Tibial nerve (tissue), 4 donors: ENCODE data around the gene PRM3. TPM values are rescaled to one million over a fixed set of nuclear protein-coding genes. Genes with fewer than 3 reads are reported as not detected.

ENCODE experiments used
- DNase-seq, 2 donors: peaks; one replicate each; pipeline ENCODE4 v3.0.0-alpha.2; 2019; ENCODE audit warnings: low spot score in 2 of 2
- H3K27ac ChIP-seq, 4 donors: fragments of 200-600 bp; sonication (generic) in 3 of 4; one replicate each; pipeline ENCODE4 v1.5.1; 2017 to 2019; ENCODE audit warnings: mild to moderate bottlenecking in 1 of 4
- H3K27me3 ChIP-seq, 2 donors: fragments of 200-600 bp; sonication (generic) in 1 of 2; one replicate each; pipeline versions ENCODE4 v1.5.1 to v1.6.0; 2017 to 2019
- H3K36me3 ChIP-seq, 3 donors: fragments of 200-600 bp; sonication (generic); one replicate each; pipeline ENCODE4 v1.5.1; 2018 to 2019
- H3K4me1 ChIP-seq, 4 donors: fragments of 200-600 bp; sonication (generic) in 3 of 4; one replicate each; pipeline ENCODE4 v1.5.1; 2017 to 2019
- H3K4me3 ChIP-seq, 4 donors: fragments of 200-600 bp; sonication (generic) in 3 of 4; one replicate each; pipeline ENCODE4 v1.5.1; 2017 to 2019; ENCODE audit warnings: mild to moderate bottlenecking in 1 of 4, moderate library complexity in 1 of 4
- H3K9me3 ChIP-seq, 4 donors: fragments of 200-600 bp; sonication (generic) in 3 of 4; one replicate each; pipeline ENCODE4 v1.5.1; 2017 to 2019
- EP300 ChIP-seq, 2 donors: sonication (generic); formaldehyde crosslinking; IDR thresholded peaks; one replicate each; pipeline ENCODE4 v1.6.1; 2017; ENCODE audit warnings: antibody characterized with exemption in 2 of 2, mild to moderate bottlenecking in 1 of 2
- POLR2A ChIP-seq, 2 donors: fragments of 450-650 bp; IDR thresholded peaks; one replicate each; pipeline ENCODE4 v1.6.1; 2017; ENCODE audit warnings: antibody characterized with exemption in 2 of 2, mild to moderate bottlenecking in 2 of 2, moderate library complexity in 2 of 2
- WGBS, 2 donors: methylation state at CpG; one replicate each; pipeline ENCODE4 v1.1.5; 2018; 5-methylcytosine and 5-hydroxymethylcytosine counted together
- small RNA-seq: library from RNA; depleted of rRNA; stranded (forward); fragments of <200 nt; gene quantifications from one replicate; pipeline ENCODE3, GENCODE V24; 2016
- total RNA-seq, 4 donors: library from RNA; depleted of rRNA; stranded (reverse); fragments of >200 nt; gene quantifications; one replicate each; pipeline ENCODE4 v1.1.0, GENCODE V29; 2016
- TF ChIP-seq, protein P1 (sequence below), 5 experiments: fragments of 200-600 bp in 3 of 5; fragments of 450-650 bp in 2 of 5; sonication (generic) in 3 of 5; IDR thresholded peaks; one replicate each; pipeline ENCODE4 v1.5.1; 2016 to 2019; ENCODE audit warnings: antibody characterized with exemption in 5 of 5, mild to moderate bottlenecking in 3 of 5, moderate library complexity in 2 of 5

Gene PRM3
- total RNA-seq, 4 donors from 2014 or later = not detected

DNA sequence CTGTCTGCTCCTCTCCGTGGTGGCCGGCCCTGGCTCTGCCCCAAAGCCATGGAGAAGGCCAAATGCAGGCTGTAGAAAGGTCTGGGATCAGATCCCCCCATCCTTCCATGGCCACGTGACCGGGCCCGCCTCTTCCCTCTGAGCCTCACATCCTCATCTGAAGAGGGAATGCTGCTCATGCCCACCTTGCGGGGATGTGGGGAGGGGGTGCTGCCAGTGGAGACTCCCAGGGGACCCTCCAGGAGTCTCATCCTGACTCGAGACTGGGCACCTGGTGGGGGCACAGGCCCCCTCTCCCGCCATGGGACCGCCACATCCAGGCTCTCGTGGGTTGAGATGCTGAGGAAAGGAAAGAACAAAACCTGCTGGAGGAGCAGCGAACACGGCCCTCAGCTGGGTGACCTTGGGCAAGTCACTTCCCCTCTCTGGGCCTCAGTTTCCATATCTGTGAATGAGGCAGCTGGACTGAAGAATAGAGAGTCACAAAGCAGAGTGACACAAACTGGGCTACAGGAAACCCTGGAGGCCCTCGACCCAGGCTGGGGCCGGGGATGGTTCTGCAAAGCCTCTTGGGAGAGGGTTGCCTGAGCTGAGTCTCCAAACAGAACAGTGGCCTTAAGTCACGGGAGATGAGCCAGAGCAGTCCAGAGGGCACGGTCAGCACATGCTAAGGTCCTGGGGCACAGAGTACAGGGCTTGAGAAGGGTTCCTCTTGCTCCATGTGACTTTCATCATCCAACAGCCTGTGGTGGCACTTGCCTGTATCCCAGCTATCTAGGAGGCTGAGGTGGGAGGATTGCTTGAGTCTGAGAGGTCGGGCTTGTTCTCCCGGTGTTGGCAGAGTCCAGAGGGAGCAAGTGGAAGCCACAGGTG is 47.5 kb downstream of the PRM3 start:
- WGBS, 2 donors = 84 to 90% methylated on average over 15 to 17 of the region's 18 CpGs
- no peaks in the 10 kb centered on the region for H3K27me3 ChIP-seq
- TF ChIP-seq, protein P1, sequence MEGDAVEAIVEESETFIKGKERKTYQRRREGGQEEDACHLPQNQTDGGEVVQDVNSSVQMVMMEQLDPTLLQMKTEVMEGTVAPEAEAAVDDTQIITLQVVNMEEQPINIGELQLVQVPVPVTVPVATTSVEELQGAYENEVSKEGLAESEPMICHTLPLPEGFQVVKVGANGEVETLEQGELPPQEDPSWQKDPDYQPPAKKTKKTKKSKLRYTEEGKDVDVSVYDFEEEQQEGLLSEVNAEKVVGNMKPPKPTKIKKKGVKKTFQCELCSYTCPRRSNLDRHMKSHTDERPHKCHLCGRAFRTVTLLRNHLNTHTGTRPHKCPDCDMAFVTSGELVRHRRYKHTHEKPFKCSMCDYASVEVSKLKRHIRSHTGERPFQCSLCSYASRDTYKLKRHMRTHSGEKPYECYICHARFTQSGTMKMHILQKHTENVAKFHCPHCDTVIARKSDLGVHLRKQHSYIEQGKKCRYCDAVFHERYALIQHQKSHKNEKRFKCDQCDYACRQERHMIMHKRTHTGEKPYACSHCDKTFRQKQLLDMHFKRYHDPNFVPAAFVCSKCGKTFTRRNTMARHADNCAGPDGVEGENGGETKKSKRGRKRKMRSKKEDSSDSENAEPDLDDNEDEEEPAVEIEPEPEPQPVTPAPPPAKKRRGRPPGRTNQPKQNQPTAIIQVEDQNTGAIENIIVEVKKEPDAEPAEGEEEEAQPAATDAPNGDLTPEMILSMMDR (IDR thresholded peaks at IDR 0.05) = no peak
- TF ChIP-seq POLR2A (IDR thresholded peaks at IDR 0.05) (no peak), EP300 (IDR thresholded peaks at IDR 0.05) (no peak)
- H3K4me3 ChIP-seq = peak overlapping the region in 1 of 4 donors; percentile 10
- H3K4me1 ChIP-seq = peaks cover 0 to 24% (median 4%) of the 10 kb centered on the region in 4 donors
- no peaks in the 10 kb centered on the region for H3K36me3 ChIP-seq
- DNase-seq = no peak
- no peaks in the 10 kb centered on the region for H3K9me3 ChIP-seq
- H3K27ac ChIP-seq = peak overlapping the region in 1 of 4 donors; percentile 68

DNA sequence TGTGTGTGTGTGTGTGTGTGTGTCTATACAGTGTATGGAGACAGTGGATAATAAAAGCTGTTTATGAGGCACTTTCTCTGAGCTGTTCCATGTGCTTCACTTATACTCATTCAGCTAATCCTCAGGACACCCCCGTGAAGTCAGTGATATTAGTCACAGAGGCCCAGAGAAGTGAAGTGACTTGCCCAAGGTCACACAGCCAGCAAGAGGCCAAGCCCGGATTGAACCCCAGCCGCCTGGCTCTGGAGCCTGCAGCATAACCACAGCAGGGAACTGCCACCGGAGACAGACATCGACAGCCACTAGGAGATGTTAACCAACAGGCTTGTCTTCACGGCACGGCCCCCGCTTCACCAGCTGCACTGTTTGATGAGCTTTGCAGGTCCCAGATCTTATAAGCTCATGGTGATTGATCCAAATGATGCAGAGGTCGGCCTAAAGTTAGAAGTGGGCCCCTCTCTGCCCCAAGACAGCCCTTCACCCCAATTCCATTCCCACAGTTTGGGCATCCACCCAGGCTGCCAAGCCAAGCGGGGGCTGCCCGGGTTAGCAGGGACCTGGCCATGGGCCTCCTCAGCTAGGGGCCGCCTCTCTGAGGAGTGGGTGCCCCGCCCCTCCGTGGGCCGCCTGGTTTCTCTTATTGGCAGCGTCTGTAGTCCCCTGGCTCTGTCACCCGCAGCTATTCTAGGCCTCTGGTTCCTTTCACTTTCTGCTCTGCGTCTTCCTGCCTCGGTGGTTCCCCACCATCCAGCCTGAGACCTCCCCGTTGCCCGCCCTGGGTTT is 48.3 kb downstream of the PRM3 start:
- 73 to 76% methylated on average over 18 to 21 of the region's 21 CpGs for WGBS, 2 donors
- TF ChIP-seq, protein P1 (IDR thresholded peaks at IDR 0.05) = no peak
- no peak for TF ChIP-seq POLR2A (IDR thresholded peaks at IDR 0.05)
- TF ChIP-seq EP300 (IDR thresholded peaks at IDR 0.05) = no peak
- Histone ChIP-seq H3K27ac (peak overlapping the region in 3 of 4 donors; percentile 3 to 68 (median 60)), H3K36me3 (no peaks in the 10 kb centered on the region), H3K9me3 (no peaks in the 10 kb centered on the region), H3K4me1 (peaks cover 0 to 24% (median 4%) of the 10 kb centered on the region in 4 donors), H3K27me3 (no peaks in the 10 kb centered on the region), H3K4me3 (peak overlapping the region in 1 of 4 donors; percentile 10)
- DNase-seq = no peak

DNA sequence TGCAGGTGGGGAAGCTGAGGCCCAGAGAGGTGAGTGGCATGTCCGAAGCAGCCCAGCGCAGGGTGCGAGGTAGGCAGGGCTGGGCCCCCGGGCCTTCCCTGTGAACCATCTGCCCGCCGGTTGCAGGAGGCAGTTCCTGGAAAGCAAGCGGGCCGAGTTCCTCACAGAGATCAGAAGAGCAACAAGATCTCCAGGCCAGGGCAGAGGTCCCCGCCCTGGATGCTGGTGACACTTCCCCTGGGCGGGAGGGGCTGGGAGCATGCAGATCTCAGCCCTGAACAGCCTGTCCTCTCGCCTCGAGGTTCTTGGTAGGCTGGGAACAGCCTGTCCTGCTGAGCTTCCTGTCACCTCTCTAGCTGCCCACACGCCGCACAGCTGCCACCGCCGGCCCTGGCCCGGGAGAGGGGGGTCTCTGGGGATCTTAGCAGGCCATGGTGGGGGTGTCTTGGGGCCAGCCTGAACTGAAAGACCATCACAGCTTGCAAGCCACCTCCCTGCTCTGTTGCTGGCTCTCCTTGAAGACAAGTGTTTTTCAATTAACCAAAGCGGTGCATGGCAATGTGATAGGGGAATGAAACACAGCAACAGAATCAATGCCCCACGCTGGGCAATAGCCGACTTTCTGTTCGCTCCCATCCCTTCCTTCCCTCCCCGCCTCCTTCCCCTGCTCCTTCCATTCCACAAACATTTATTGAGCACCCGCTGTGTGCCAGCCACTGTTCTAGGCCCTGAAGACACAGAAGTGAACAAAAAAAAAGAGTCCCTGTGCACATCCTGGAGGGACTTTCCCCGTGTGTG is 49.1 kb downstream of the PRM3 start:
- peak overlapping the region in 3 of 4 donors; percentile 3 to 68 (median 60) for H3K27ac ChIP-seq
- peak; percentile 64 to 74 for DNase-seq

More for the DNA sequence above, 49.1 kb downstream of the PRM3 start:
- no peaks in the 10 kb centered on the region for H3K27me3 ChIP-seq
- H3K9me3 ChIP-seq = peaks cover 0 to 2% (median 0%) of the 10 kb centered on the region in 4 donors
- 44 to 60% methylated on average over 15 to 24 of the region's 24 CpGs for WGBS, 2 donors
- no peaks in the 10 kb centered on the region for H3K36me3 ChIP-seq
- no peak overlapping the region for H3K4me3 ChIP-seq
- peak; percentile 81 to 84 for TF ChIP-seq EP300 (IDR thresholded peaks at IDR 0.05)
- TF ChIP-seq, protein P1 (IDR thresholded peaks at IDR 0.05) = no peak
- no peak for TF ChIP-seq POLR2A (IDR thresholded peaks at IDR 0.05)
- H3K4me1 ChIP-seq = peaks cover 0 to 24% (median 4%) of the 10 kb centered on the region in 4 donors

Small RNA genes within 50 kb of the gene (small RNA-seq; reads per million reads assigned to genes)
- gene MIR548H2 = not detected
- gene RF00019 = not detected
- not detected for gene RF00554

Other genes starting within 250 kb of the PRM3 start
- gene SOCS1, start 17.4 kb downstream of the PRM3 start, total RNA-seq = 10 to 100 TPM in 2 of 4 donors, 1 to 10 TPM in 2; 7.4 to 29.6 (median 14.7) TPM
- not detected for gene TNP2, start 4.3 kb downstream of the PRM3 start, total RNA-seq
- not detected for gene PRM2, start 2.9 kb upstream of the PRM3 start, total RNA-seq
- gene PRM1, start 7.7 kb upstream of the PRM3 start, total RNA-seq = not detected
- gene RMI2, start 71.8 kb upstream of the PRM3 start, total RNA-seq = 1 to 10 TPM in 3 of 4 donors, not detected in 1; 1.3 to 4.0 (median 2.0) TPM